GM12873 (cell line): Measurements from ENCODE around the gene CKB.

Experiments
- TF ChIP-seq, protein P1 (sequence below): IDR thresholded peaks from 2 replicates; pipeline ENCODE4 v1.5.1; 2012; ENCODE audit warnings: low read depth, mild to moderate bottlenecking, moderate library complexity, low read length, control low read depth; ENCODE audit not compliant: insufficient read depth; ENCODE audit errors: missing control alignments

Gene CKB

GRCh38 chr14:103529383-103530365 is 7.0 kb upstream of the CKB start:
- TF ChIP-seq, protein P1, sequence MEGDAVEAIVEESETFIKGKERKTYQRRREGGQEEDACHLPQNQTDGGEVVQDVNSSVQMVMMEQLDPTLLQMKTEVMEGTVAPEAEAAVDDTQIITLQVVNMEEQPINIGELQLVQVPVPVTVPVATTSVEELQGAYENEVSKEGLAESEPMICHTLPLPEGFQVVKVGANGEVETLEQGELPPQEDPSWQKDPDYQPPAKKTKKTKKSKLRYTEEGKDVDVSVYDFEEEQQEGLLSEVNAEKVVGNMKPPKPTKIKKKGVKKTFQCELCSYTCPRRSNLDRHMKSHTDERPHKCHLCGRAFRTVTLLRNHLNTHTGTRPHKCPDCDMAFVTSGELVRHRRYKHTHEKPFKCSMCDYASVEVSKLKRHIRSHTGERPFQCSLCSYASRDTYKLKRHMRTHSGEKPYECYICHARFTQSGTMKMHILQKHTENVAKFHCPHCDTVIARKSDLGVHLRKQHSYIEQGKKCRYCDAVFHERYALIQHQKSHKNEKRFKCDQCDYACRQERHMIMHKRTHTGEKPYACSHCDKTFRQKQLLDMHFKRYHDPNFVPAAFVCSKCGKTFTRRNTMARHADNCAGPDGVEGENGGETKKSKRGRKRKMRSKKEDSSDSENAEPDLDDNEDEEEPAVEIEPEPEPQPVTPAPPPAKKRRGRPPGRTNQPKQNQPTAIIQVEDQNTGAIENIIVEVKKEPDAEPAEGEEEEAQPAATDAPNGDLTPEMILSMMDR = no peak

DNA sequence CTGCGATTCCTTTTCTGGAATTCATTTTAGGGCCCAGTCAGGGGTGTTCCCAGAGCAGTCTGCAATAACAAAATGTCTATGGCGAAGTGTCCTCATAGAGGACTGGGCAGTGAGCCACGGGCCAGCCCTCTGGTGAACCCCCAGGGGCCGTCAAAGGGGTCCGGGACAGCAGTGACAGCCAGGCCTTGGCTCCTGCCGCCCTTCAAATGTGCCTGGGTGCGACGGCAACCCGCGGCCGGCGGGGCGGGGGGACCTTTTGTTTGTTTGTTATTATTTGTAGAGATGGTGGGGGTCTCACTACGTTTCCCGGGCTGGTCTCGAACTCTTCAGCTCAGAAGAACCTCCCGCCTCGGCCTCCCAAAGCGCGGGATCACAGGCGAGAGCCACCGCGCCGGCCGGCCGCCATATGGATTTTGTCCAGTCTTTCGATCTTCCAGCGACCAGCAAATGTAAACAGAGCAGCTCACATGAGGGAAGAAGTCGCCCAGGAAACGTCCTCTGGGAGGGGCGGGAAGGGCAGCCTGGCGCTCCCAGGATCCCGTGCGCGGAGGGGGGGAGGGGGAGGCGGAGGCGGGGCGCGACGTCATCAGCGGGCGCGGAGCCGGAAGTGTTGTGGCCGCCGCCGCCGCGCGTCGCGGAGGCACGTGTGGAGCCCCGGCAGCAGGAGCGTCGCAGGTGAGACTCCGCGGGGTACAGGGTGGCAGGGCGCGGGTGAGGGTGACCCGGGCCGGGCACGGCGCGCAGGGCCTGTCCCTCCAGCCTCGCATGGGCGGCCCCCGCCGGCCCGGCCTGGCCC is 6.2 kb upstream of the CKB start, which contains the start of gene TRMT61A:
TRMT61A (plus strand) TSS at position 610 of the 796 bp plus-strand sequence. CDS start 783 bp downstream, outside the sequence.
- TF ChIP-seq, protein P1 = no peak

DNA sequence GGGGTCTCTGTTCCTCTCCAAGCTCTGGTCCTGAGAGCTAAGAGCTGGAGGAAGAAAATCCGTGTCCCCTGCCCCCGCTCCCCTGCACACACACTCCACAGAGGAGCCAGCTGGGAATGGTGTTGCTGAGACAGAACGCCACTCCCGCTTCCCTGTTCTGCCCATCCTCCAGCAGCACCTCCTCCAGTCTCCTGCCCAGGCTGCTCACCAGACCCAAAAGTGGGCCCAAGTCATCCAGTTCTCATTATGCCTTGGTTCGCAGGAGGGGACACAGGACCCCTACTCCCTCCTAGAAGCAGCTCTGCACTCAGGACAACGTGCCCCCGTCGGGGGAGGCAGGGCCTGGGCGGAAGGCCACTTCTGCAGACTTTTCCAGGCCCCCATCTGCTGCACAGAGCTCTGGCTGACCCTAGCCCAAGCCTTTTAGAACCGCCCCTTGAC is 5.5 kb upstream of the CKB start:
- TF ChIP-seq, protein P1 = no peak

GRCh38 chr14:103527408-103528145 is 4.9 kb upstream of the CKB start:
- TF ChIP-seq, protein P1 = no peak

DNA sequence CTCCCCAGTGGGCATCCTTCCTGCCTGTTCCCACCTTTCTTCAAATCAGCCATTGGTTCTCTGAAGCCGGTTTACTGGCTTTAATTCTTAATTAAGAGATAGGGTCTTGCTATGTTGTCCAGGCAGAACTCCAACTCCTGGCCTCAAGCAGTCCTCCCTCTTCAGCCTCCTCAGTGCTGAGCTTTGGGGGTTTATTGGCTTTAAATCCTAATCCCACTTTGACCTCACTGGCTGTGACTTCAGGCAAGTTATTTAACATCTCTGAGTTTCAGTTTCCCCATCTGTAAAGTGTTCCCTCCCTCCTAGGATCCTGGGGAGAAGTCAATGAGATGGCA is 4.3 kb upstream of the CKB start:
- TF ChIP-seq, protein P1 = no peak

GRCh38 chr14:103526247-103526913 is 3.8 kb upstream of the CKB start:
- TF ChIP-seq, protein P1 = no peak
